ENCODE data around the gene FAM236D. TPM values are rescaled to one million over a fixed set of nuclear protein-coding genes. Genes with fewer than 3 reads are reported as not detected.
"Not testable (repeated sequence)": the region's sequence is repeated elsewhere in the genome, so short reads cannot be mapped to it uniquely, and the experiment has no call there.

FAM236D gene
- total RNA-seq: not detected

DNA sequence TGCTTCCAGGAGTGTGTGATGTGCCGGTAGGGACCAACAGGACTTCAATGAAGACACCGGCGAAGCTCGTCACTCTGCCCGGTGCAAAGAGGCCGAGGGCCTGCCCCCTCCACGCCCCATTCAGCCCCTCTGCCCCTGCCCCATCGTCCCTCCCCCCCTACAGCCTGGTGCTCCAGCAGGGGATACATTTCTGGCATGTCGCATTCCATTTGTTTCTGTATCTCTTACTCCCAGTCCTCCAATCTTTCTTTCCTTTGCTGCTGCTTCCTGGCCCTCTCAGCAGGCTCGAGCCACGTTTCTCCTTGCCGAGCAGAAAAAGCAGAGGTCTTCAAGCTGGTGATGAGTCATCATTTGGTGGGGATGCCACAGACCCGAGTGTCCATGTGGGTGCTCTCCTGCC, at the start of gene FAM236D:
TSS of gene FAM236D (minus strand) at position 101 of the 400 bp plus-strand sequence. CDS start at position 1, 100 bp downstream.
- not testable (repeated sequence) for DNase-seq (ENCODE audit: low spot score); ATAC-seq

DNA sequence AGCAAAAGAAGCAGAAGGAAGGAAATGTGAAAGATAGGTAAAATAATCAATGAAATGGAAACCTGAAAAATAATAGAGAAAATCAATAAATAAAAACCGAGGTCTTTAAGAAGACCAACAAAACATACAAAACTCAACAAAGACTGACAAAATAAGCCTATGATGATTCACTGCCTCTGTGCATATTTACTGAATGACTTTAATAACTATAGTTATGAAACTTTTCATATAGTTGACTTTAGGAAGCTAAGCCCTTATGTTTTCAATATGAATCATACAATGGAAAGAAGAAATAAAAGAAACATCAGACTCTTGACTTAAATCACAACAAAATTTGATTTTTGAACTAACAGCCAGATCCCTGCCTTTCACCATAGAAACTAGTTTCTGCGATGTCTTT, 29.5 kb upstream of the FAM236D start:
- ATAC-seq; DNase-seq (ENCODE audit: low spot score): not testable (repeated sequence)

DNA sequence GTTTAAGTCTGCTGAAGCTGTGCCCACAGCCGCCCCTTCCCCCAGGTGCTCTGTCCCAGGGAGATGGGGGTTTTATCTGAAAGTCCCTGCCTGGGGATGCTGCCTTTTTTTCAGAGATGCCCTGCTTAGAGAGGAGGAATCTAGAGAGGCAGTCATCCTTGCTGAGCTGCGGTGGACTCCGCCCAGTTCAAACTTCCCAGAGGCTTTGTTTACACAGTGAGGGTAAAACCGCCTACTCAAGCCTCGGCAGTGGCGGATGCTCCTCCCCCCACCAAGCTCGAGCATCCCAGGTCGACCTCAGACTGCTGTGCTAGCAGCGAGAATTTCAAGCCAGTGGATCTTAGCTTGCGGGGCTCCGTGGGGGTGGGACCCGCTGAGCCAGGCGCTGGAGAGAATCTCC, 22.7 kb upstream of the FAM236D start:
- DNase-seq (ENCODE audit: low spot score); ATAC-seq: not testable (repeated sequence)

DNA sequence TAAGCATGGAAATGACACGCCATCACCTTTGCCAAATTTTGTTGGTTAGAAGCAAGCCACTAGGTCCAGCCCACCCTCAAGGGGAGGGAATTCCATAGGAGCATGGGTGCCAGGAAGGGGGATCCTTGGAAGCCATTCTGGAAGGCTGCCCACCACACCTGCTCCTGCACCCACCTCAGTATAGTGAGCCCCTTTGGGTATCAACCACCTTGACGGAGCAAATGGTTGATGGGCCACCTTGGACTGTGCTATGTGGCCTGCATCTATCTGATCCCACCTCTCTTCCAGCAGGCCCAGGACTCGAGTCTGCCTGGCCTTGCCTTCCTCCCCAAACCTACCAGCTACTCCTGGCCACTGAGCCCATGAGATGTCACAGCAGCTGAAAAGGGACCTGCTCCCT, 17.6 kb downstream of the FAM236D start:
- DNase-seq (ENCODE audit: low spot score); ATAC-seq: not testable (repeated sequence)

DNA sequence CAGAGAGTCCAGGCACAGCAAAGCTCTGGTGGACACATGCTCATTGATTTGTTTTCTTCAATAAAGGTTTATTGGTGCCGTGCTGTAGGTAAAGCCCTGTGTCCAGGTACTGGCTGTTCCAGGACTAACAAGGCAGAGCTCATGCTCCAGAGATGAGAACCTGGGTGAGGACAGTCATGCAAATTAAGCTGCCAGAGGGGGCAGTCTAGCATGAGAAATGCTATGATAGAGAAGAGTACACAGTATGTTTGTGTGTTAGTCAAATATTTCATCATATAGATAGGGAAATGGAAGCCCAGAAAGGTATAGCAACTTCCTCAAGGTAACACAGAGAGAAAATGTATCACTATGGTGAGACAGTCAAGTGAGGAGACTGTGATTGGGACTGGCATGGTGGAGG, 19.9 kb downstream of the FAM236D start:
- not testable (repeated sequence) for DNase-seq (ENCODE audit: low spot score)

DNA sequence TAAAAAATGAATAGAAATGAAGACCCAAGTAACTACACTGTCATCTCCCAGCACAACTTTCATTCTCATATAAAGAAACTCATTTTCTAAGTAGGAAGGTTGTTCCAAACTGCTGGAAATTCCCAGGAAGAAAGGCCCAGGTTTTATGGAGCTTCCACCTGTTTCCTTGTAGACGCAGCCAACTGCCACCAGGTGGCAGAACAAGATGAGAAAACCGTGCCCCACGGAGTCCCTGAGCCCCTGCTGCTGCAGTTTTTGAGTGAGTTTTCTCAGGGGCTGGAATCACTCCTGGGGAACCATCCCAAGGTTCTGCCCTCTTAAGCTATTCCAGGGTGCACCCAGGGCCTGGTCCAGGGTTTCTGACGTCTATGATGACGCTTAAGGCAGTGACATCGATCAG, 24.0 kb downstream of the FAM236D start:
- ATAC-seq; DNase-seq (ENCODE audit: low spot score): not testable (repeated sequence)

More for the DNA sequence above, 19.9 kb downstream of the FAM236D start:
- ATAC-seq: not testable (repeated sequence)

DNA sequence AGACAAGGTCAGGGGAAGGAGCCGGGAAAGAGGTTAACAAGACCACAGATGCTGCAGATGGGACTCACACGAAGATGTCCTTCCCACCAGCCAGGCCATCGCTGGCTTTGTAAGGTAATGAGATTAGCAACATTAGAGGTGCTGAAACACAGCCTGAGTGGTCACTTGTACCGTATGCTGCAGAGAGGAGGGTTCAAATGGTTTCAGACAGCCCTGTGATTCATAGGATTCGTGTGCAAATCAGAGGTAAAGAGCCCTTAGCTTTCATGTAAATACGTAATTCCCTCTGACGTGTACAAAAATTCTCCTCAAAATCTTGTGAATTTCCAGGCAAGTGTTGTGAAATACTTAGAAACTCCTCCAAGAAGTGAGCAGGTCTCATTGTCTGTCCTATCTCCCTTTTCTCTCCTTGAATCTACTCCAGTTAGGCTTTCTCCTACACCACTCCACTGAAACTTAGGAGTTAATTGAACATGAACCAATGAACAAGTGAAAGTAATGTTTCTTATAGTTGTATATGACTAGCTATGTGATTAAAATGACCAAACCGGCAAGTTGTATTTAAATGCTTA, 24.6 kb downstream of the FAM236D start:
- ATAC-seq; DNase-seq (ENCODE audit: low spot score): not testable (repeated sequence)

DNA sequence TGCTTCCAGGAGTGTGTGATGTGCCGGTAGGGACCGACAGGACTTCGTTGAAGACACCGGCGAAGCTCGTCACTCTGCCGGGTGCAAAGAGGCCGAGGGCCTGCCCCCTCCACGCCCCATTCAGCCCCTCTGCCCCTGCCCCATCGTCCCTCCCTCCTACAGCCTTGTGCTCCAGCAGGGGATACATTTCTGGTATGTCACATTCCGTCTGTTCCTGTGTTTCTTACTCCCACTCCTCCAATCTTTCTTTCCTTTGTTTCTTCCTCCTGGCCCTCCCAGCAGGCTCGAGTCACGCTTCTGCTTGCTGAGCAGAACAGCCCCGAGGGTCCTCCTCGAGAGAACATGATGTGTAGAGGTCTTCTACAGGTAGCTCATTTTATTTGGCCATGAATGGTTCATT, 25.4 kb downstream of the FAM236D start, which contains the start of gene FAM236B:
TSS of gene FAM236B (minus strand) at position 101 of the 400 bp plus-strand sequence. CDS start at position 1, 100 bp downstream.
- DNase-seq (ENCODE audit: low spot score); ATAC-seq: not testable (repeated sequence)

DNA sequence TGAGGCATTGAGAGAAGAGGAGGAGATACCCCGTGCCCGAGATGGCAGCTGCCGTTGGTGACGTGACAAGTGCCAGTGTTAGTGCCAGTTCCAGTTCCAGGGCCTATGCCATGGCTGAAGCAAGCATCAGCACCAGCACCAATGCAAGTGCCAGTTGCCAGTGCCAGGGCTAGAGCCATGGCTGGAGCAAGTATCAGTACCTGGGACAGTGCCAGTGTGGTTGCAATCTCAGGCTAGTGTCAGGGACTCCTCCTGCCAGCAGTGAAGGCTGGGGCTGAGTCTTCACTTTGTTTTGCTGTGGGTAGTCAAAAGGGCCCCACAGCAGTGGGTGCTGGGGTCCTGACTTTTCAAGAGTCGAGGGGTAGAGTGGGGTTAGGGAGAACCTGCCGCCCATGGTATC, 29.9 kb downstream of the FAM236D start:
- ATAC-seq; DNase-seq (ENCODE audit: low spot score): not testable (repeated sequence)

DNA sequence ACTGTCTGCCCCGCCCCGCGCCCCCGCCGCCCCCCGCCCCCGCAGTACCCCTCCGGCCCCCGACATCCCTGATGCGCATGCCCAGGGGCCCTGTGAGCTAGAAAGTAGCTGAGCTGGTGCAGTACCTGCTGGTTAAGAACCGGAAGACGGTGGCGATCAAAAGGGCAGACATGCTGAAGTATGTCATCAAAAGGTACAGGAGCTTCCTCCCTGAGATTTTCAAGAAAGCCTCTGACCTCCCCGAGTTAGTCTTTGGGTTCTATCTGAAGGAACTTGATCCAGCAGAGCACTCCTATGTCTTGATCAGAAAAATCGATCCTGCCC, 30.6 kb downstream of the FAM236D start:
- not testable (repeated sequence) for ATAC-seq; DNase-seq (ENCODE audit: low spot score)

DNA sequence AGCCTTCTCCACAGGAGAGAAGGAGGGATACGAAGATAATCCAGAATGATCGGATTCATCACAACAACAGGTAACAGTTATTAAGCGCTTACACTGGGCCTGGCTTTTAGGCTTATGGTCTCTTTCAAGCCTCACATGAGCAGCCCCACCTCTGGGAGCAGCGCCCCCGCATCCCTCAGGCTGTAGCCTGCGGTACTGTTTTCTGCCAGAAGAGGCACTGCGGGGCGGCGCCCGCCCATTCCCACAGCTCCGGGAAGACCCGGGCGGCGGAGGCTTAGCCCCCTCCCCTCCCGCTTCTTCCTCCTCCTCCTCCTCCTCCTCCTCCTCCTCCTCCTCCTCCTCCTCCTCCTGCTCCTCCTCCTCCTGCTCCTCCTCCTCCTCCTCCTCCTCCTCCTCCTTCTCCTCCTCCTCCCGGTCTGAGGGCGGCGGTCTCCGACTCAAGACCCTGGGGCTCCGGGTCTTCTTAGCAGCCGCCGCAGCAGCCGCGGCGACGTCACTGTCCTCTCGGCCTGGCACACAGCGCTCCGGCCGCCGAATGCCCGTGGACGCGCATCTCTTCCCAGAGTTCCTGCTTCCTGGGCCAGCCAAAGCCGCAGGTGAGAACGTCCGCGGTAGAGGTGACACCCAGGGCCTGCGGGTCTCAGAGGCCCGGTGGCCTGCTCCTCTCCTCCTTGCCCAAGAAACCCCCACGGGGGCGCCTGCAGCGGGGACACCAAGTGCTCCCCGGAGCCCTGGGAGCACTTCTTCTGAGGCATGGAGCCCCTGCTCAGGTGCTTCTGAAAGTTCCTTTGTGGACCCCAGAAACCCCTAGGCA, 31.1 kb downstream of the FAM236D start, which contains the start of gene DMRTC1B:
TSS of gene DMRTC1B (plus strand) at position 238 of the 814 bp plus-strand sequence. CDS start 68,246 bp downstream, outside the sequence.
- DNase-seq (ENCODE audit: low spot score); ATAC-seq: not testable (repeated sequence)

DNA sequence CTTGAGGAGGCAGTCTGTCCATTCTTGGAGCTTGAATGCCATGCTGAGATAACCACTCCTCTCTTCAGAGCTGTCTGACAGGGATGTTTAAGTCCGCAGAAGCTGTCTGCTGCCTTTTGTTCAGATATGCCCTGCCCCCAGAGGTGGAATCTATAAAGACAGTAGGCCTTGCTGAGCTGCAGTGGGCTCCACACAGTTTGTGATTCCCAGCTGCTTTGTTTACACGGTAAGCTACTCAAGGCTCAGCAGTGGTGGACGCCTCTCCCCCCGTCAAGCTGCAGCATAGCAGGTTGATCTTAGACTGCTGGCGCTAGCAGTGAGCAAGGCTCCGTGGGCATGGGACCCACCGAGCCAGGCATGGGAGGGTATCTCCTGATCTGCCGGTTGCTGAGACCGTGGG, 47.6 kb downstream of the FAM236D start:
- not testable (repeated sequence) for DNase-seq (ENCODE audit: low spot score); ATAC-seq

Other genes with a start within 250 kb of the FAM236D start
- gene HDAC8, start 235.4 kb downstream of the FAM236D start, total RNA-seq: 16.0 TPM
- 1.8 TPM for gene PHKA1, start 93.9 kb downstream of the FAM236D start, total RNA-seq
- not detected for gene DMRTC1B, start 31.3 kb downstream of the FAM236D start, total RNA-seq
- gene FAM236B, start 25.6 kb downstream of the FAM236D start, total RNA-seq: not detected
- gene FAM236C, start 104.4 kb upstream of the FAM236D start, total RNA-seq: not detected
- gene FAM236A, start 130.0 kb upstream of the FAM236D start, total RNA-seq: not detected
- not detected for gene DMRTC1, start 135.6 kb upstream of the FAM236D start, total RNA-seq
- not detected for gene PABPC1L2B, start 194.7 kb upstream of the FAM236D start, total RNA-seq

All from left lobe of liver (tissue), 2 donors.